Measurements from ENCODE around the gene MBOAT2. TPM values are rescaled to one million over a fixed set of nuclear protein-coding genes. Genes with fewer than 3 reads are reported as not detected.
"Not testable (repeated sequence)": the region's sequence is repeated elsewhere in the genome, so short reads cannot be mapped to it uniquely, and the experiment has no call there.

MBOAT2 gene, protein sequence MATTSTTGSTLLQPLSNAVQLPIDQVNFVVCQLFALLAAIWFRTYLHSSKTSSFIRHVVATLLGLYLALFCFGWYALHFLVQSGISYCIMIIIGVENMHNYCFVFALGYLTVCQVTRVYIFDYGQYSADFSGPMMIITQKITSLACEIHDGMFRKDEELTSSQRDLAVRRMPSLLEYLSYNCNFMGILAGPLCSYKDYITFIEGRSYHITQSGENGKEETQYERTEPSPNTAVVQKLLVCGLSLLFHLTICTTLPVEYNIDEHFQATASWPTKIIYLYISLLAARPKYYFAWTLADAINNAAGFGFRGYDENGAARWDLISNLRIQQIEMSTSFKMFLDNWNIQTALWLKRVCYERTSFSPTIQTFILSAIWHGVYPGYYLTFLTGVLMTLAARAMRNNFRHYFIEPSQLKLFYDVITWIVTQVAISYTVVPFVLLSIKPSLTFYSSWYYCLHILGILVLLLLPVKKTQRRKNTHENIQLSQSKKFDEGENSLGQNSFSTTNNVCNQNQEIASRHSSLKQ
- total RNA-seq = 13.9 TPM
- long read RNA-seq, full-length matches to known transcripts = 4 of 9 reads
- long read RNA-seq, partial matches to known transcripts = 0 of 9 reads
- long read RNA-seq, other reads (novel, unspliced or antisense) = 5 of 9 reads

DNA sequence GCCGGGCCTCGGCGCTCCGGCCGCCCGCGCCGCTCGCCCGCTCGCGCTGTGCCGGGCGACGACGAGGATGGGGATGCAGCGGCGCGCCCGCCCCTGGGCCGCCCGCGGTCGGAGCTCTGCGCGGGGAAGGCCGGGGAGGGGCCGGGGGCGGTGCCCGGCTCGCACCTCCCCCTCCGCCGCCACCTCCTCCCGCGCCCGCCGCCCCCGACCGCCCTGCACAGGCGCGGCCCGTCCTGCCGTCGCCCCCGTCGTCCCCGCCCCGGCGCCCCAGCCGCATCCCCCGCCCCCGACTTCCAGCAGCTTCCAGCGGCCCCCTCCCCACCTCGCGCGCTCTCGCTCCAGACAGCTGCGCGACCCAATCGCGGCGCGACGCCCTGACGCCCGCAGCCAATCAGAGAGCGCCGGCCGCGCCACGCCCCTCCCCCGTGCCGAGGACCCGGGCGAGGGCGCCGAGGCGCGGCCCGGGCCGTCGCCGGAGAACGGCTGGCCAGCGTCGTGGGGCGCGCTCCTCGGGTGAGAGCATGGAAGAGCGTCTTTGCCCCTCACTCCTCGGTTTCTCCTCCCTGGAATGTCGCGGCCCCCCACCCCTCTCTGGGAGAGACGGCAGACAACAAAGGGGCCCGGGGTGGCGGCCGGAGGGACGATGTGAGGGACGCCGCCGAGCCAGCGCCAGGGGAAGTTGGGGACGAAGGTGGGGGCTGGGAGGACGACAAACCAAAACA lies at the start of gene MBOAT2:
MBOAT2 (minus strand) TSS at position 69 of the 722 bp plus-strand sequence. CDS start 70 bp downstream, outside the sequence.
- intact Hi-C loops (cut with DNase I) = loop anchor here (10.0 kb wide), 1 partner anchor 91 kb away; no protein-coding TSS in a partner anchor
- DNase-seq (ENCODE audit: missing footprints) = peak; percentile 93
- peak; percentile 97 for ATAC-seq

DNA sequence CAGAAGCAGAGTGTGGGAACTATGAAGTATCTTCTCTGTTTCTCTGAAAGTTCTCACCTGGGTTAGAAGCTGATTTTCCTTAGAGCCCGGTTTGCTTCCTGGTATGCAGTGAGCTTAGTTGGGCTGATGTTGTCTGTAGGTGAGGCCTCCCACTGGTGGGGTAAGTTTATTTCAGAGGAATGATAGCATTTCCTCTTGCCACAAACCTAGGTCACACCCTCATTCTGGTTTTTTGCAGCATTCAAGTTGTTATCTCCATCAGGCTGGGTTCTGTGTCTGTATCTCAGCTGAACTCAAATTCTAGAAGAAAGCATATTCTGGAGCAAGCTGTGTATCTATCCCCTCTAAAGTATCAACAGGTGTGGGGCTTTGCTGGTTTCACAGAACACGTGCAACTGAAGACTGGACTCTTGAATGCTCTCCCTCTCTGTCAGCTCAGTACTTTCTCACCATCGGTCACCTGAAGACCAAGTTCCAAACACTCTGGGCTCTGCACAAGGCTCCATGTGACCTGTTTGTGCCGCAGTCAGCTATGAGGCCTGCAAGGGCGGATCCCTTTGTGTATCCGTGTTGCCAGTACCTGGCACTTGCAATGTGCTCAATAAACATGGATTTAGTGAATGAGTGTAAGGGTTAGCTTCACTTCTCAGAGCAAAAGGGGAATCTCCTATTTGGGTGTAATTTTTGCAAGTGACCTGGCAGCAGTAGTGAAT lies 49.5 kb upstream of the MBOAT2 start:
- intact Hi-C loops (cut with DNase I) = no loop called here
- DNase-seq (ENCODE audit: missing footprints) (no peak), ATAC-seq (no peak)

DNA sequence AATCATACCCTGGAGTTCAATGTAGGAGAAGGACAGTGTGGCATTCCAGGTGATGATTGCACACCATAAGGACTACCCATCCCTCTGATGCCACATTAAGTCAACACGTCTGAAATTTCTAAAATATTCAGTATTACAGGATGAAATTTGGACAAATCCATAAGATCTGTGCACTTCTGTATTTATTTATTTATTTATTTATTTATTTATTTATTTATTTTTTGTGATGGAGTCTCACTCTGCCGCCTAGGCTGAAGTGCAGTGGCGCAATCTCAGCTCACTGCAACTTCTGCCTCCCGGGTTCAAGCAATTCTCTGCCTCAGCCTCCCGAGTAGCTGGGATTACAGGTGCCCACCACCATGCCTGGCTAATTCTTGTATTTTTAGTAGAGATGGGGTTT lies 48.0 kb upstream of the MBOAT2 start:
- DNase-seq (ENCODE audit: missing footprints); intact Hi-C loops (cut with DNase I); ATAC-seq: not testable (repeated sequence)

DNA sequence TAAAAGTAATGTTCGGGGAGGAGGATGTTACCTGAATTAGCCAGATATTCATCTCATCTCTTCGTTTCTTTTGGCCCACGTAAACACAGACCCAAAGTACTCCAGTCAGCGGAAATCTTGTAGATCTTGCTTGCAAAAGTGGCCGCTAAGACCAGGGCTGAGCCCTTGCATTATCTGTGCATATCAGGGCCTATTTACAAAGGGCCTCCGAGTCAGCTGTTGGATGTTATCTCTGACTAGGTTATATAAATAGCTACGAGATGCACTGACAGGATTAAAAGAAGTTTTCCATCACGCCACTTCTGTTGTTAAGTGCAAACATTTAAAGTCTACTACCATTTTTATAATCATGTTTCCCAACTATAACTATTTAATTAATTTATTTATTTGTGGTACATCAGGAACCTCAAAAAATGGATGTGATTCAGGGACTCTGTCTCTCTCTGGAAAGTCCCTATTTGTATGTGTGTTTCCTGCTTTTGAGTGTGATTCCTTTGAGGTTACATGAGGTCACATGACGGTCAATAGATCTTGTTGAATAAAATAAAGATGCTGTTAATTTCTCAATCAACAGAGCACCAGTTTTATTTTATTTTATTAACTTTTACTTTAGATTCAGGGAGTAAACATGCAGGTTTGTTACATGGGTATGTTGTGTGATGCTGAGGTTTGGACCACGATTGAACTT lies 46.8 kb upstream of the MBOAT2 start:
- no peak for DNase-seq (ENCODE audit: missing footprints)
- ATAC-seq = no peak
- intact Hi-C loops (cut with DNase I) = no loop called here

DNA sequence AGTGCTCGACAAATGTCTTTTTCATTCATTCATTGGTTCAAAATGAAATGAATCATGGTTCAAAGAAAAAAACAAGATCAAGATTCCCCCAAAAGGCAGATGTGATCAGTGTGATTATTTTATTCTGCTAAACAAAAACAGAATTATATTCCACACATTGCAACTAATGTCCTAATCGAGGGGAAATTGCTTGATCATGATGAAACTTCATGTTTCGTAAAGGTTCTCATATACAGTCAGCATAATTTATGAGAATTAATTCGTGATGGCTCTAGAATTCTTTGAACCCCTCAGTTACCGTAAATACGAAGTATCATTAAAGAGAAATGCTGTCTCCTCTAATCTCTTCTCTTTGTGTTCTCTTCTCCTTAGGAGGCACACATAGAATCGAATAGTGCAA lies 42.1 kb upstream of the MBOAT2 start:
- DNase-seq (ENCODE audit: missing footprints) (no peak), ATAC-seq (no peak)
- intact Hi-C loops (cut with DNase I) = no loop called here

DNA sequence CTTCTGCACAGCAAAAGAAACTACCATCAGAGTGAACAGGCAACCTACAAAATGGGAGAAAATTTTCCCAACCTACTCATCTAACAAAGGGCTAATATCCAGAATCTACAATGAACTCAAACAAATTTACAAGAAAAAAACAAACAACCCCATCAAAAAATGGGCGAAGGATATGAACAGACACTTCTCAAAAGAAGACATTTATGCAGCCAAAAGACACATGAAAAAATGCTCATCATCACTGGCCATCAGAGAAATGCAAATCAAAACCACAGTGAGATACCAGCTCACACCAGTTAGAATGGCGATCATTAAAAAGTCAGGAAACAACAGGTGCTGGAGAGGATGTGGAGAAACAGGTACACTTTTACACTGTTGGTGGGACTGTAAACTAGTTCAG lies 40.0 kb upstream of the MBOAT2 start:
- intact Hi-C loops (cut with DNase I); DNase-seq (ENCODE audit: missing footprints); ATAC-seq: not testable (repeated sequence)

DNA sequence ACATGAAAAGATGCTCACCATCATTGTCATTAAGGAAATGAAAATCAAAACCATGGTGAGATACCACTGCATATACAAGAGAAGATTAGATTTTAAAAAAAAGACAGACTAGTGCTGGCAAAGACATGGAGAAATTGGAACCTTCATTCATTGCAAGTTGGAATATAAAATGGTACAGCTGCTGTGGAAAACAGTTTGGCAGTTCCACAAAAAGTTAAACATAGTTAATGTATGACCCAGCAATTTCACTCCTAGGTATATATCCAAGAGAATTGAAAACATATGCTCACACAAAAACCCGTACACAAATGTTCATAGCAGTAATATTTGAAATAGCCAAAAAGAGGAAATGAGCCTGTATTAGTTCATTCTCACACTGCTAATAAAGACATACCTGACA lies 33.7 kb upstream of the MBOAT2 start:
- no peak for DNase-seq (ENCODE audit: missing footprints)
- no peak for ATAC-seq
- intact Hi-C loops (cut with DNase I) = no loop called here

DNA sequence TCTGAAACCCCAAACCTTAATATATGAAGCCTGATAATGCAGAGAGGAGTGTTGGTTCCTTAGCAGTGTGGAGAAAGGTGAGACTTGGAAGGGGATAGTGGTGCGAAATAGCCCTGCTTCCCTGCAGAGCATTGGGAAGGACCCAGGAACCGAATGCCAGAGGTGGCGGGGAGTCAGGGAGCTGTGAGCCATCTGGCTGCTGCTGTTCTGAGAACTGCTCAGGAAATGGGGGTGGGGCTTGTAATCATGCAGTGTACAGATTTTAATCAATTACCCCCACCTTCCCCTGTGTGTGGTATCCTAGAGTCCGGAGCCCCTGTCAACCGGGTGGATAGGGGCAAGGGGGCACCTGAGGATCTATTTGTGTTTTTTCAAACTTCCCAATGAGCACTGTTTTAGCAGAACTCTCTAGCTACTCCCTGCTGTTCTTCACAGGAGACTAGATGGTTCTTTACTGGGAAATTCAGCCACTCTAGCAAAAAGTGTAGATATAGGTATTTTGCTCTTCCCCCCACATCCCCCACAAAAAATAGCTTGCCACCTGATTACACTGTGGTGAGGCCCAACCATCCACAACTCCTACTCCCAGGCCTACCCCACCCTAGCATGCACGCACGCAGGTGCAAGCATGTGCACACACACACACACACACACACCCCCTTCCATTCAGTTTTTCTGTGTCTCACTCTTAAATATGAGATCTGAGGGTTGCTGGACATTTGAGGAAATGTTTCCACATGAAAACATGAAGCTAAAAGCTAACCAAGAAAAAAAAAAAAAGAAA lies 30.1 kb upstream of the MBOAT2 start:
- no peak for ATAC-seq
- DNase-seq (ENCODE audit: missing footprints) = no peak
- intact Hi-C loops (cut with DNase I) = no loop called here

DNA sequence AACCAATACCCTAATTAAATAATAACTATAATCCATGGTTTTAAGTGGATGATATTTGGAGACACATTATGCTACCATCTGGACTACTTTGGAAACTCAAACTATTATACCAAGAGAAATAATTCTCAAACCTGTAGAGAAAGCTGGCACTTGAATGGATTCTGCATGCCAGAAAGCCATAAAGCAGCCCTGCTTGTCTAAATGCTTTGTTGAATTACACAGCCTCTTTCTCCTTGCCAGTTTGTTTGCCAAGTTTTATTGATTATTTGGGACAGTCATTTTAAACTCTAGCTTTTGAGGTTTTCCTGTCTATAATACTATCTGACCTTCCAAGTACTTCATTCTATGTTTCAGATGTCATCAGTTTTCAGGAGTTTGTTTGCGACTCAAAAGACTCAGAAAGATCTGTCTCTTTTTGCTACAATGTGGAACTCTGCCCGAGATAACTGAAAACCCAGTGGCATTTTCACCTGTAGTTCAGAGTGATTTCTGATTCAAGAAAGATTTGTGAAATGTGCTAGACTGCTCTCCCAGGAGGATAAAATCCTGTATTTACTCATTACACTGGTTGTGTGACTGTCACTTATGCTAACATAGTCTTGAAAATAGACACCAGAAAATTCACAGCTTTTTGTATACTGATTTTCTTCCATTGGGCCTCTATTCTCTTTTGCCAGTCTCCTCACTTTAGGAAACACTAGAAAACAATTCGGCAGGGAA lies 29.2 kb upstream of the MBOAT2 start:
- ATAC-seq = no peak
- no peak for DNase-seq (ENCODE audit: missing footprints)
- intact Hi-C loops (cut with DNase I) = no loop called here

DNA sequence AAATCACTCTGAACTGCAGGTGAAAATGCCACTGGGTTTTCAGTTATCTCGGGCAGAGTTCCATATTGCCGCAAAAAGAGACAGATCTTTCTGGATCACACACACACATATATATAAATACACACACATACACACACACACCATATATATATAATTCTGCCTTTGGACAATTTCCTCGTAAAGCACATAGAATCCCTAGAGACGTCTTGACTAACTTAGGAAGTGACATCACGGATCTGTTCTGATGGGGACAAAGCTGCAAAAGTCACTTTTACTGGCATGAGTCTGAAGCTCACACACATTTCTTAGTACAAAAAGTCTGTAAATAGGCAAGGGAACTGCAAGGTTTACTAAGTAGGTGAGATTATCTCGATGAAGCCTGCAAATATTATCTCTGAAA lies 28.6 kb upstream of the MBOAT2 start:
- no peak for ATAC-seq
- intact Hi-C loops (cut with DNase I) = no loop called here
- no peak for DNase-seq (ENCODE audit: missing footprints)

DNA sequence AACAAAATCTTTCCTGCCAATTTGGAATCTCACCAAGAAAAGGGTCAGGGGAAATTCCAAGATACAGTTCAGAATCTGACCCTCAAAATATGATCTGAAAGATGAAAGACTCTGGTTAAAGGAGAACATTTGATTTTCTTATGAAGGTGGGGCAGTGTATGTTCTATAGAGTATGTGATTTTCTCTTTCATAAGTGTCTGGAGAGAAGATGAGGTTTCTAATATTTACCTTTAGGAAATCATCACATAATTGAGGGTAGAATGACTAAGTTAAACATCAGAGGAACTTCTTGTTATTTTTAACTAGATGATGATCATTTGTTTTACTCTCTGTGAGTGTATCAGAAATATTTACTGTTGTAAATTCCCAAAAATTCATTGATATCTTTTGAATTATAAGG lies 27.8 kb upstream of the MBOAT2 start:
- intact Hi-C loops (cut with DNase I) = no loop called here
- DNase-seq (ENCODE audit: missing footprints) = no peak
- no peak for ATAC-seq

DNA sequence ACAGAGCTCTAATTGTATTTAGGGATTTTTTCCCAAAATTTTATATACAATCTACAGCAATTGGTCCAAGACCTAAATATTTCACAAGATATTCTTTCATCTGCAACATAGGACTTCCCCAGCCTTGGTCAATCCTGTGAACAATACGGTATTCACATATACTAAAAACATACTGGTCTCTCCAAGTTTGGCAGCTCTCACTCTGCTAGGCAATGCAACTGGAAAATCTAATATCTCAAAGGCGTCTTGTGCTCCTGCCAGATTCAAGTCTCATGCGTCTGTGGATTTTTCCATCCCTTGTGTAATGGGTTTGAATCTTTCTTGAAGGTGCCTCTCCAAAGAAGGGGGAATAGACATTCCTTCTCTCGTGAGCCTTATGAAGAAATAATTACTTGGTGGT lies 27.4 kb upstream of the MBOAT2 start:
- intact Hi-C loops (cut with DNase I) = no loop called here
- no peak for ATAC-seq
- DNase-seq (ENCODE audit: missing footprints) = no peak

DNA sequence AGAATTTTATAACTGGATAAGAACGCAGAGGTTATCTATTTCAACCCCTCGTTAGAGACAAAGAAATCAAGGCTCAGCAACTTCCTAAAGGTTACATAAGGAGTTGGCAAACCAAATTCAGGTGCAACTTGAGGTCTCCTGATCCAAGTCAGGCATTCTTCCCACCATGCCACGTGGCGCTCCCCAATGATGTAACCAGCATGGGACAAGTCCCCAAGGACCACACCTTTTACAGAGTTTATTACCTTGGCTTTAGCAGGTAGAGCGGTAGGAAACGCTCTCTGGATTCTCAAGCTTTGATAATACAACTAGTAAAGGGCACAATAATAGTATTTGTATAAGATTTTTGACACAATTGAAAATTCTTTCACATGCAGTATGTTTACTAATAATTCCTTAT lies 26.7 kb upstream of the MBOAT2 start:
- ATAC-seq (no peak), DNase-seq (ENCODE audit: missing footprints) (no peak)
- intact Hi-C loops (cut with DNase I) = no loop called here

DNA sequence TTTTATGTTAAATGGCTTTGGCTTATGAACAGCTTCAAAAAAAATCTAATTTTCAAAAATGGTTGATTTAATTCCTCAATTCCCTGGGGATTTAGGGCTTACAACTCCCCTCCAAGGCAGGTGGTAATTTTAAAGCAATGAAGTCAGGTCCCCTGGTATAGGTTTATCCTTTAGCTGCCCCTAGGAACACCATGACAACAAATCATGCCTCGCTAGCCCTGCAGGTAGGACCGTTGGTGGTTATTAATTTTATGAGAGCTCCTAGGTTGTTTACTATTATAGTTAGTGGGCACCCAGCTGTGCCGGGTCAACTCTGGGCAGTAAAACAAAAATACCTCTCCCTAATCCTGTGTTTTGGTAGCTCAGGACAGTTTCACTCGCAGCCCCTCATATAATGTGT lies 26.2 kb upstream of the MBOAT2 start:
- DNase-seq (ENCODE audit: missing footprints) (no peak), ATAC-seq (no peak)
- intact Hi-C loops (cut with DNase I) = no loop called here

DNA sequence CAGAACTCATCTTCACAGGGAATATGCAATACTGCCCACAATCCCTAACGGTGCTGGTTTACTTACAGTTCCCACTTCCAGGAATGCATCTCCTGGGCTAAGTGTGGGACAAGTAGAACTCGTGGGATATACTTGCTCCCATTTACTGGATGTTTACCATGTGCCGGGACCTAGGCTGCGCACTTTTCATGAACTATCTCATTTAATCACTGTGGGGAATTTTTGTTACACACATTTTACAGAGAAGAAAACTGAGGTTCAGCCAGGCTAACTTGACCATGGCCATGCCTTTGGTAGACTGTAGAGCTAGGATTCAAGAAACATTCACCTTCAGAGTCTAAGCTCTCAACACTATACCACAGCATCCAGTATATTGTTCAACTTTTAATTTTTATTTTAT lies 24.4 kb upstream of the MBOAT2 start:
- DNase-seq (ENCODE audit: missing footprints) = no peak
- ATAC-seq = no peak
- intact Hi-C loops (cut with DNase I) = no loop called here

DNA sequence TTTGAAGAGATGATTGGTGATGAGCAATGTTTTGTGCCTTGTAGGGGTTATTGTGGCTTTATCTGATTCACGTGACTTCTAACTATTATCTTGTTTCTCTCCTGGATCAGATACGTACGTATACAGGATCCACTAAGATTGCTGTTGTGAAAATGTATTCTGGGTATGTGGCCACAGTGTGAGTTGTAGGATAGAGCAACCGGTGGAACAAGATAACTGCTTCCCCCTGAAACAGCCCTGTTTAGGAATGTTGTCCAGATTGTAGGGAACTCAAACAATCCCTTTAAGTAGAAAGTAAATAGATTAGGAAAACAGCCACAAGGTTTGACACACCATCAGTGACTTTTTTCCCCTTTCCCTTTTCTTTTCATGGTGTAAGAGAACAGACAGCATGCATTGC lies 22.3 kb upstream of the MBOAT2 start:
- intact Hi-C loops (cut with DNase I) = no loop called here
- no peak for DNase-seq (ENCODE audit: missing footprints)
- ATAC-seq = no peak

DNA sequence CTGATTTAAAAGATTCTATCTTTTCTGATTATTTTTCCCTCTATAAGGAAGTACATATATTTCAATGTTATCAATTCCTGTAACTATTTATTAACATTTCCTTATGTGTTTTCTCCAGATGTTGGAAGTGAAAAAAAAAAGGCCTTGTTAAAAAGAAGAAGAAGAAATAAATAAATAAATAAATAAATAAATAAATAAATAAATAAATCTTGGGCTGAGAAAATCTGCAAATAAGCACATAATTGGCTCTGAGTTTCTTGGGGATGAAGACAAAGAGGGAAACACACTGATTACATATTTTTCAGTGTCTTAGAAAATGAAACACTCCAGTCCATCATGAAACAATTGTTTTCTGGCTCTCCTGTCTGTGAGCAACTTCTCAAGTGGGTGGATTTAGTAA lies 21.1 kb upstream of the MBOAT2 start:
- no peak for ATAC-seq
- DNase-seq (ENCODE audit: missing footprints) = no peak
- intact Hi-C loops (cut with DNase I) = no loop called here

All from Right ventricle myocardium inferior (tissue), 1 donor.